Measurements from ENCODE around the gene SPEF1. TPM values are rescaled to one million over a fixed set of nuclear protein-coding genes. Genes with fewer than 3 reads are reported as not detected.

SPEF1 gene
- total RNA-seq, 2 donors from 2014 or later, result 0.66 to 1.3 TPM

DNA sequence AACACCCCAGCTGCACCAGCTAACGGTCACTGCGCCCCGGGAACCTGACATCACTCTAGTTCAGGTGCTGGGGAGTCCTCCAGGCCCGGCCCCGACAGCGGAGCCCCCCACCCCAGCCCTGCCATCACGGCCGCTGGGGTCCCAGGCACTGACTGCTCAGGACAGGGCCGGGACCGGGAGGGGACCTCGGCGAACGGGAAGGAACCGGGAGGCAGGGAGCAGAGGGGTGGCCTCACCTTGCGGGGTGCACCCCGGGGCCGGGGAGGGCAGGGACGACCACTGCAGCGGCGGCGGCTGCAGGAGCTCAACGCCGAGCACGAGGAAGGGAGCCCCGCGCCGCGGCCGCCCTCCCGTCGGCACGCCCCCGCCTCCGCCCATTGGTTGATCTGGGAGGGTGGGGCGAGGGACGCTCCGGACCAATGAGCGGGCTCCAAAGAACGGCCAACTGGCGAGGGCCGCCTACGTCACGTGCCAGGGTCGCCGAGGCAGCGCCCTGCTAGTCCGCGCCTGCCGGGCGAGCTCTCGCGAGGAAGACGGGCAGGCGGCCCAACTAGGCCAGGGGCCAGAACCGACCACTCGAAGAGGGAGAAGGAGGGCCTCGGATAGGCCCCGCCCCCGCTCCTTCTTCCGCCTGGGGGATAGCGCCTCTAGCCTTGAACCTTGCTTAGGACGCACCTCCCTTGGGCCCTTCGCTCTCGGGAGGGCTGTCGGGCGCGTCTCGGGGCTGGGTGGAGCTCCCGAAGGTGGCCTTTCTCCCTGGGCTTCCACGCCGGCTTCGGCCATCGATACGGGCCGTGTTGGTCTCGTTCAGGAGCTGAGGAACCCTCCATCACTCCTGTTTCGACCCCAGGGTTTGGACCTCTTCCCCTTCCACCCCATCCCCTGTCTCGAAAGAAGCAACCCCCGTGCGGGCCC is 13.6 kb downstream of the SPEF1 start, which contains the start of gene ADISSP:
Gene ADISSP (minus strand): TSS at position 327 of the 915 bp plus-strand sequence. CDS start 7,653 bp downstream, outside the sequence.
- 0 to 1% methylated on average over 20 to 78 of the region's 80 CpGs for WGBS, 2 donors
- Histone ChIP-seq H3K4me3 (peak within 1 kb of the TSS; percentile 36 to 42), H3K27ac (peak within 1 kb of the TSS; percentile 75 to 84 (median 79)), H3K27me3 (no peaks in the 10 kb centered on the region), H3K9me3 (no peaks in the 10 kb centered on the region), H3K4me1 (peaks cover 22% of the 10 kb centered on the region), H3K36me3 (replicated peaks in 1 of 2; ENCODE audit: insufficient read depth in 1 of 2, low read depth in 2 of 2) (no peaks in the 10 kb centered on the region)
- DNase-seq, result peak; percentile 98 to 99 (median 98)
- peak; percentile 96 for ATAC-seq
- intact Hi-C loops (cut with DNase I), result no loop called here
- peak; percentile 47 to 79 (median 71) for TF ChIP-seq POLR2A (IDR thresholded peaks at IDR 0.05)
- TF ChIP-seq, protein P1, sequence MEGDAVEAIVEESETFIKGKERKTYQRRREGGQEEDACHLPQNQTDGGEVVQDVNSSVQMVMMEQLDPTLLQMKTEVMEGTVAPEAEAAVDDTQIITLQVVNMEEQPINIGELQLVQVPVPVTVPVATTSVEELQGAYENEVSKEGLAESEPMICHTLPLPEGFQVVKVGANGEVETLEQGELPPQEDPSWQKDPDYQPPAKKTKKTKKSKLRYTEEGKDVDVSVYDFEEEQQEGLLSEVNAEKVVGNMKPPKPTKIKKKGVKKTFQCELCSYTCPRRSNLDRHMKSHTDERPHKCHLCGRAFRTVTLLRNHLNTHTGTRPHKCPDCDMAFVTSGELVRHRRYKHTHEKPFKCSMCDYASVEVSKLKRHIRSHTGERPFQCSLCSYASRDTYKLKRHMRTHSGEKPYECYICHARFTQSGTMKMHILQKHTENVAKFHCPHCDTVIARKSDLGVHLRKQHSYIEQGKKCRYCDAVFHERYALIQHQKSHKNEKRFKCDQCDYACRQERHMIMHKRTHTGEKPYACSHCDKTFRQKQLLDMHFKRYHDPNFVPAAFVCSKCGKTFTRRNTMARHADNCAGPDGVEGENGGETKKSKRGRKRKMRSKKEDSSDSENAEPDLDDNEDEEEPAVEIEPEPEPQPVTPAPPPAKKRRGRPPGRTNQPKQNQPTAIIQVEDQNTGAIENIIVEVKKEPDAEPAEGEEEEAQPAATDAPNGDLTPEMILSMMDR (IDR thresholded peaks at IDR 0.05), result peak in 1 of 7 experiments; percentile 24

DNA sequence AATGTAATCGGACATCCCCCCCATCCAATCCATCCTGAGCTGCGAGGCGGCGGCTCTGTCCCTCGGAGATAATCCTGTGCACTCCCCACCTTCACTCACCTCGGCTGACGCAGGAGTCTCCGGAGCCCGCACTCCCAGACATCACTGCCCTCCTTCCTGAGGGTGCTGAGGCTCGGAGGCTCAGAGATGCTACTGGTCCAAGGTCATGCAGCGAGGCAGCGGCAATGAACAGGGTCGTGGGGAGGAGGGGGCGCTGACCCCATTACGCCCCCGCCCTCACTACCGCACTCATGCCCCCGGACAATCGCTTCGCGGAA is 14.2 kb downstream of the SPEF1 start:
- DNase-seq, result no peak

DNA sequence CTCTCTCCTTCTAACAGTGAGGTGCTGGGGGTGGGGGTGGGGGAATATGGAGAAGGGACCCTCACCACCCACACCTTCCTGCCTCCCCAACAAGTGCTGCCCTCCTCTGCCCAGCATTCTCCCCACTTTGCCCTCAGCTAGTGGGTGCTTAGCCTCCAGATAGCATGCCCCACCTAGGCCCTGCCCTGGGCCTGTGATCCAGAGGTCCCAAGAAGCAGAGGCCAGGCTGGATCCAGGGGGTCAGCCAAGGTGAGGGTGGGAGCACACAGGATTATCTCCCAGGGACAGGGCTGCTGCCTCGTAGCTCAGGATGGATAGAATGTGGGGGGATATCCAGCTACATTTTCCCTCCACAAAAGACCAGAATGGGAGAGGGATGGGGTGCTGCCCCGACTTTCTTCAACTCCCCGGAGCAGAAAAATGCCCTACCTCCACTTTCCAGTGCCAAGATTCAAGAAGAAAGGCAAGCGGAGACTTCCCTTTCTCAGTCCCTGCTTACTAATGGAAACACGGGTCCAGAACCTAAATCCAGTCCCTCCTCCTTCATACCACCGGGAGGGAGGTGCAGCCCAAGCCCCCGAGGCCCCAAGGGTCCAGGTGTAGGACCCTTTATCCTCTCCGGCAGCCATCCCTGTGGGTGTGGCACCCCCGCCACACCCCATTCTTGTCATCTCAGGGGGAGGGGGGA is 14.7 kb downstream of the SPEF1 start:
- peaks cover 22% of the 10 kb centered on the region for H3K4me1 ChIP-seq
- WGBS, 2 donors, result 41 to 100% methylated on average over 1 to 9 of the region's 9 CpGs
- TF ChIP-seq POLR2A (IDR thresholded peaks at IDR 0.05), result no peak
- TF ChIP-seq, protein P1 (IDR thresholded peaks at IDR 0.05), result no peak
- ATAC-seq (no peak), DNase-seq (no peak)
- intact Hi-C loops (cut with DNase I), result no loop called here
- H3K36me3 ChIP-seq (replicated peaks in 1 of 2; ENCODE audit: insufficient read depth in 1 of 2, low read depth in 2 of 2), result no peaks in the 10 kb centered on the region
- H3K9me3 ChIP-seq, result no peaks in the 10 kb centered on the region
- H3K27ac ChIP-seq, result no peak overlapping the region
- no peak overlapping the region for H3K4me3 ChIP-seq
- no peaks in the 10 kb centered on the region for H3K27me3 ChIP-seq

More for the DNA sequence above, 14.2 kb downstream of the SPEF1 start:
- Histone ChIP-seq H3K27me3 (no peaks in the 10 kb centered on the region), H3K27ac (no peak overlapping the region), H3K4me3 (peak overlapping the region in 1 of 2 donors; percentile 42), H3K36me3 (replicated peaks in 1 of 2; ENCODE audit: insufficient read depth in 1 of 2, low read depth in 2 of 2) (no peaks in the 10 kb centered on the region), H3K4me1 (peaks cover 22% of the 10 kb centered on the region), H3K9me3 (no peaks in the 10 kb centered on the region)
- no peak for ATAC-seq
- intact Hi-C loops (cut with DNase I), result no loop called here
- no peak for TF ChIP-seq POLR2A (IDR thresholded peaks at IDR 0.05)
- TF ChIP-seq, protein P1 (IDR thresholded peaks at IDR 0.05), result no peak
- 0 to 1% methylated on average over 3 to 20 of the region's 21 CpGs for WGBS, 2 donors

DNA sequence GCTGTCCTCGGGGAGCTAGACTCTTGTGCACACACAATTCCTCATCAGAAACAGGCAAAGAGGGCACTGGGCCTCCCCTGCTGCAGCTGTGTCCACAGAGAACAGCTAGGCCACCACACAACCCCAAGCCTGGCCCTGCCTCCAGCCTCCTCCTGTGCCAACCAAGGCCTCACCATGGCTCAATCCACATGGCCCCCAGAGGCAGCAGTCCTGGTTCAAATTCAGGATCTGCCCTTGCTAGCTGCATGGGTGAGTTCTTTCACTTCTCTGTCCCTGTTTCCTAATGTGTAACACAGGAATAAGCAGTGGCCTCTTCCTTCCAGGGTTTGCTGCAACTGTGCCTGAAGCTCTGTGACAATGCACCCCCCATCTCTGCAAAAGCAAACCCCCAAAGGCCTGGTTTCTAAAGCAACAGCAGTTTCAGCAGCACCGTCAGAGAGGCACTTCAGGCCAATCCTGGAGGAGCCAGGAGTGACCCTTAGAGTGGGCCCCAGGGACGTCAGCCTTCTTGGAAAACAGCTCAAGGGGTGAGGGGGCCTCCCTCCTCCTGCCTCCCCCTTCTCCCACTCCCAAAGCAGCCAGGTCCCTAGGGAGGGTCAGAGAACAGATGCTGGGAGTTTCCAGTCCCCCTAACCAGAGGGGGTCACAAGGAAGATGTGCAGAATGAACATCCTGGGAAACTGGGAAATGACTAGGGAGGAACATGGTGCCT is 15.9 kb downstream of the SPEF1 start:
- H3K9me3 ChIP-seq, result no peaks in the 10 kb centered on the region
- no peaks in the 10 kb centered on the region for H3K36me3 ChIP-seq (replicated peaks in 1 of 2; ENCODE audit: insufficient read depth in 1 of 2, low read depth in 2 of 2)
- no peak overlapping the region for H3K27ac ChIP-seq
- WGBS, 2 donors, result 77 to 80% methylated on average over 3 of the region's 3 CpGs
- H3K27me3 ChIP-seq, result no peaks in the 10 kb centered on the region
- no peak for TF ChIP-seq POLR2A (IDR thresholded peaks at IDR 0.05)
- TF ChIP-seq, protein P1 (IDR thresholded peaks at IDR 0.05), result no peak
- H3K4me3 ChIP-seq, result no peak overlapping the region
- ATAC-seq (no peak), DNase-seq (no peak)
- peaks cover 22% of the 10 kb centered on the region for H3K4me1 ChIP-seq
- intact Hi-C loops (cut with DNase I), result no loop called here

Measured in body of pancreas (tissue), 4 donors.